HEK293 (cell line): Measurements from ENCODE around the gene CCL14.
"Not testable (repeated sequence)": the region's sequence is repeated elsewhere in the genome, so short reads cannot be mapped to it uniquely, and the experiment has no call there.

ENCODE experiments used
- CTCF ChIA-PET: fragments of 350-600 bp; formaldehyde crosslinking; extraction: SDS; loops from one replicate; lab custom pipeline; 2021; ENCODE audit warnings: antibody characterized with exemption; lab: Yijun Ruan, JAX
- POLR2A ChIA-PET: fragments of 300-600 bp; formaldehyde crosslinking; extraction: SDS; loops from one replicate; lab custom pipeline; 2020; ENCODE audit warnings: antibody characterized with exemption, inconsistent platforms; lab: Yijun Ruan, JAX
- H3K27ac ChIP-seq: fragments of 200-500 bp; sonication (Bioruptor generic); 2 replicates; pipeline ENCODE4 v1.5.1; 2014; ENCODE audit warnings: low read depth, low read length, control low read depth, inconsistent platforms; ENCODE audit errors: extremely low read depth
- H3K36me3 ChIP-seq, 2 experiments: fragments of 200-500 bp in 1 of 2; sonication (Bioruptor generic) in 1 of 2; 1 replicate in 1 of 2; 2 replicates in 1 of 2; pipeline ENCODE4 v1.5.1; 2014 to 2017; ENCODE audit warnings: inconsistent platforms in 2 of 2, low read length in 2 of 2; ENCODE audit not compliant: control insufficient read depth in 2 of 2, insufficient read depth in 1 of 2
- H3K4me1 ChIP-seq: fragments of 200-500 bp; sonication (Bioruptor generic); 2 replicates; pipeline ENCODE4 v1.5.1; 2014; ENCODE audit warnings: mild to moderate bottlenecking, low read length, inconsistent platforms; ENCODE audit not compliant: control insufficient read depth, insufficient read depth
- H3K4me3 ChIP-seq: 2 replicates; pipeline ENCODE4 v1.5.1; 2011; ENCODE audit warnings: low read depth, mild to moderate bottlenecking, control low read depth, low read length, moderate library complexity
- H3K9me3 ChIP-seq: fragments of 200-500 bp; sonication (Bioruptor generic); 2 replicates; pipeline ENCODE4 v1.5.1; 2014; ENCODE audit warnings: low read depth, low read length, inconsistent platforms; ENCODE audit not compliant: control insufficient read depth, insufficient read depth
- GLIS1 ChIP-seq: fragments of 450-650 bp; formaldehyde crosslinking; IDR thresholded peaks from 2 replicates; pipeline ENCODE4 v1.5.1; 2016; ENCODE audit warnings: missing biosample characterization, missing genetic modification characterization
- MZF1 ChIP-seq: fragments of 450-650 bp; formaldehyde crosslinking; IDR thresholded peaks from 2 replicates; pipeline ENCODE4 v1.5.1; 2017; ENCODE audit warnings: missing biosample characterization, missing genetic modification characterization, borderline replicate concordance
- SCRT1 ChIP-seq: fragments of 450-650 bp; formaldehyde crosslinking; IDR thresholded peaks from 2 replicates; pipeline ENCODE4 v1.5.1; 2016; ENCODE audit warnings: missing biosample characterization, missing genetic modification characterization, borderline replicate concordance
- ZFHX2 ChIP-seq: fragments of 450-650 bp; formaldehyde crosslinking; conservative IDR thresholded peaks from 2 replicates; pipeline ENCODE4 v1.5.1; 2016; ENCODE audit warnings: missing biosample characterization, missing genetic modification characterization
- ZNF146 ChIP-seq: fragments of 450-650 bp; formaldehyde crosslinking; IDR thresholded peaks from 2 replicates; pipeline ENCODE4 v1.5.1; 2016; ENCODE audit warnings: missing biosample characterization, missing genetic modification characterization
- ZNF174 ChIP-seq: fragments of 450-650 bp; formaldehyde crosslinking; IDR thresholded peaks from 2 replicates; pipeline ENCODE4 v1.5.0; 2017; ENCODE audit warnings: missing biosample characterization, mild to moderate bottlenecking, missing genetic modification characterization
- ZNF184 ChIP-seq: fragments of 450-650 bp; IDR thresholded peaks from 2 replicates; pipeline ENCODE4 v1.5.1; 2018; ENCODE audit warnings: missing biosample characterization, mild to moderate bottlenecking, missing genetic modification characterization
- ZNF24 ChIP-seq: fragments of 450-650 bp; formaldehyde crosslinking; IDR thresholded peaks from 2 replicates; pipeline ENCODE4 v1.5.1; 2016; ENCODE audit warnings: missing biosample characterization, missing genetic modification characterization
- ZNF324 ChIP-seq: fragments of 450-650 bp; formaldehyde crosslinking; IDR thresholded peaks from 2 replicates; pipeline ENCODE4 v1.5.1; 2016; ENCODE audit warnings: missing biosample characterization, missing genetic modification characterization
- ZNF394 ChIP-seq: fragments of 450-650 bp; formaldehyde crosslinking; IDR thresholded peaks from 2 replicates; pipeline ENCODE4 v1.5.1; 2016; ENCODE audit warnings: missing biosample characterization, missing genetic modification characterization, mild to moderate bottlenecking, moderate library complexity, borderline replicate concordance
- ZNF416 ChIP-seq: fragments of 450-650 bp; formaldehyde crosslinking; IDR thresholded peaks from 2 replicates; pipeline ENCODE4 v1.5.1; 2016; ENCODE audit warnings: missing biosample characterization, missing genetic modification characterization
- ZNF423 ChIP-seq: fragments of 450-650 bp; formaldehyde crosslinking; IDR thresholded peaks from 2 replicates; pipeline ENCODE4 v1.5.1; 2016; ENCODE audit warnings: missing biosample characterization, missing genetic modification characterization
- ZNF549 ChIP-seq: fragments of 450-650 bp; IDR thresholded peaks from 2 replicates; pipeline ENCODE4 v1.5.1; 2018; ENCODE audit warnings: missing biosample characterization, missing genetic modification characterization, mild to moderate bottlenecking, inconsistent platforms, moderate library complexity
- ZNF585B ChIP-seq: fragments of 450-650 bp; formaldehyde crosslinking; IDR thresholded peaks from 2 replicates; pipeline ENCODE4 v1.5.1; 2016; ENCODE audit warnings: missing biosample characterization, missing genetic modification characterization
- ZNF707 ChIP-seq: fragments of 450-650 bp; formaldehyde crosslinking; IDR thresholded peaks from 2 replicates; pipeline ENCODE4 v1.5.1; 2016; ENCODE audit warnings: missing biosample characterization, missing genetic modification characterization
- ZNF76 ChIP-seq: fragments of 450-650 bp; formaldehyde crosslinking; IDR thresholded peaks from 2 replicates; pipeline ENCODE4; 2016; ENCODE audit warnings: low read depth, missing biosample characterization, missing genetic modification characterization, borderline replicate concordance
- ZNF785 ChIP-seq: fragments of 450-650 bp; formaldehyde crosslinking; IDR thresholded peaks from 2 replicates; pipeline ENCODE4 v1.5.1; 2016; ENCODE audit warnings: missing biosample characterization, missing genetic modification characterization
- ZNF843 ChIP-seq: fragments of 450-650 bp; formaldehyde crosslinking; IDR thresholded peaks from 2 replicates; pipeline ENCODE4 v1.5.1; 2016; ENCODE audit warnings: missing biosample characterization, missing genetic modification characterization
- TF ChIP-seq, protein P1 (sequence below): fragments of 450-650 bp; formaldehyde crosslinking; IDR thresholded peaks from 2 replicates; pipeline ENCODE4 v1.5.1; 2016; ENCODE audit warnings: missing biosample characterization, missing genetic modification characterization, borderline replicate concordance
- TF ChIP-seq, protein P2 (sequence below): fragments of 450-650 bp; formaldehyde crosslinking; IDR thresholded peaks from 2 replicates; pipeline ENCODE4 v1.5.1; 2016; ENCODE audit warnings: missing biosample characterization, missing genetic modification characterization
- TF ChIP-seq, protein P3 (sequence below): fragments of 450-650 bp; formaldehyde crosslinking; IDR thresholded peaks from 2 replicates; pipeline ENCODE4 v1.5.1; 2016; ENCODE audit warnings: missing biosample characterization, missing genetic modification characterization
- TF ChIP-seq, protein P4 (sequence below): fragments of 450-650 bp; formaldehyde crosslinking; IDR thresholded peaks from 2 replicates; pipeline ENCODE4 v1.5.1; 2016; ENCODE audit warnings: missing biosample characterization, missing genetic modification characterization, low read depth

The CCL14 gene

DNA sequence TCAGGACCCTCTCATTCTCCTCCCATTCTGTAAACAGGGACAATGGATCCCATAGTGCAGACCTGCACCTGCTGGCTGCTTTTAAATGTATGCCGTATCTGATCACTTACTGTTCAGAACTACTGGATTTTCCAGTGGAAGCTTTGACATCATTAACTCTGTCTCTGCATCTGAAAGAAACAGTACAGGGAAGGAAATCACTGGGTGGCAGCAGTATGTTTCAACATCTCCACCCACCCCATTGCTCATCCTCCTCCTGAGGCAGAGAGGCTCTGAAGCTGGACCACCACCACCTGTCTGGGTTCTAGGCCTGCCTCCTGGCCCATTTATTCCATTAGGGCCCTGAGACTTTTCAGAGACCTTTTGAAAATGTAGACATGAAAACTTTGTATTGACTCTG, 12.2 kb upstream of the CCL14 start:
- no peaks in the 10 kb centered on the region for H3K9me3 ChIP-seq
- H3K27ac ChIP-seq, result no peak overlapping the region
- TF ChIP-seq ZNF549 (tag by site-specific recombination) (no peak), ZNF585B (tag by site-specific recombination) (no peak), ZNF24 (tag by site-specific recombination) (no peak), SCRT1 (no peak), ZNF184 (tag by site-specific recombination) (no peak), ZNF76 (no peak), MZF1 (tag by site-specific recombination) (no peak), ZFHX2 (tag by site-specific recombination) (no peak), ZNF843 (no peak), ZNF394 (tag by site-specific recombination) (no peak), ZNF174 (tag by site-specific recombination) (no peak), ZNF416 (tag by site-specific recombination) (no peak), GLIS1 (tag by site-specific recombination) (no peak), ZNF146 (tag by site-specific recombination) (no peak), ZNF324 (no peak), ZNF785 (tag by site-specific recombination) (no peak), ZNF423 (tag by site-specific recombination) (no peak)
- TF ChIP-seq, protein P1, sequence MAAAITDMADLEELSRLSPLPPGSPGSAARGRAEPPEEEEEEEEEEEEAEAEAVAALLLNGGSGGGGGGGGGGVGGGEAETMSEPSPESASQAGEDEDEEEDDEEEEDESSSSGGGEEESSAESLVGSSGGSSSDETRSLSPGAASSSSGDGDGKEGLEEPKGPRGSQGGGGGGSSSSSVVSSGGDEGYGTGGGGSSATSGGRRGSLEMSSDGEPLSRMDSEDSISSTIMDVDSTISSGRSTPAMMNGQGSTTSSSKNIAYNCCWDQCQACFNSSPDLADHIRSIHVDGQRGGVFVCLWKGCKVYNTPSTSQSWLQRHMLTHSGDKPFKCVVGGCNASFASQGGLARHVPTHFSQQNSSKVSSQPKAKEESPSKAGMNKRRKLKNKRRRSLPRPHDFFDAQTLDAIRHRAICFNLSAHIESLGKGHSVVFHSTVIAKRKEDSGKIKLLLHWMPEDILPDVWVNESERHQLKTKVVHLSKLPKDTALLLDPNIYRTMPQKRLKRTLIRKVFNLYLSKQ (tag by site-specific recombination), result no peak
- TF ChIP-seq, protein P2, sequence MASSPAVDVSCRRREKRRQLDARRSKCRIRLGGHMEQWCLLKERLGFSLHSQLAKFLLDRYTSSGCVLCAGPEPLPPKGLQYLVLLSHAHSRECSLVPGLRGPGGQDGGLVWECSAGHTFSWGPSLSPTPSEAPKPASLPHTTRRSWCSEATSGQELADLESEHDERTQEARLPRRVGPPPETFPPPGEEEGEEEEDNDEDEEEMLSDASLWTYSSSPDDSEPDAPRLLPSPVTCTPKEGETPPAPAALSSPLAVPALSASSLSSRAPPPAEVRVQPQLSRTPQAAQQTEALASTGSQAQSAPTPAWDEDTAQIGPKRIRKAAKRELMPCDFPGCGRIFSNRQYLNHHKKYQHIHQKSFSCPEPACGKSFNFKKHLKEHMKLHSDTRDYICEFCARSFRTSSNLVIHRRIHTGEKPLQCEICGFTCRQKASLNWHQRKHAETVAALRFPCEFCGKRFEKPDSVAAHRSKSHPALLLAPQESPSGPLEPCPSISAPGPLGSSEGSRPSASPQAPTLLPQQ (tag by site-specific recombination), result no peak
- TF ChIP-seq, protein P3, sequence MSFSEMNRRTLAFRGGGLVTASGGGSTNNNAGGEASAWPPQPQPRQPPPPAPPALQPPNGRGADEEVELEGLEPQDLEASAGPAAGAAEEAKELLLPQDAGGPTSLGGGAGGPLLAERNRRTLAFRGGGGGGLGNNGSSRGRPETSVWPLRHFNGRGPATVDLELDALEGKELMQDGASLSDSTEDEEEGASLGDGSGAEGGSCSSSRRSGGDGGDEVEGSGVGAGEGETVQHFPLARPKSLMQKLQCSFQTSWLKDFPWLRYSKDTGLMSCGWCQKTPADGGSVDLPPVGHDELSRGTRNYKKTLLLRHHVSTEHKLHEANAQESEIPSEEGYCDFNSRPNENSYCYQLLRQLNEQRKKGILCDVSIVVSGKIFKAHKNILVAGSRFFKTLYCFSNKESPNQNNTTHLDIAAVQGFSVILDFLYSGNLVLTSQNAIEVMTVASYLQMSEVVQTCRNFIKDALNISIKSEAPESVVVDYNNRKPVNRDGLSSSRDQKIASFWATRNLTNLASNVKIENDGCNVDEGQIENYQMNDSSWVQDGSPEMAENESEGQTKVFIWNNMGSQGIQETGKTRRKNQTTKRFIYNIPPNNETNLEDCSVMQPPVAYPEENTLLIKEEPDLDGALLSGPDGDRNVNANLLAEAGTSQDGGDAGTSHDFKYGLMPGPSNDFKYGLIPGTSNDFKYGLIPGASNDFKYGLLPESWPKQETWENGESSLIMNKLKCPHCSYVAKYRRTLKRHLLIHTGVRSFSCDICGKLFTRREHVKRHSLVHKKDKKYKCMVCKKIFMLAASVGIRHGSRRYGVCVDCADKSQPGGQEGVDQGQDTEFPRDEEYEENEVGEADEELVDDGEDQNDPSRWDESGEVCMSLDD (tag by site-specific recombination), result no peak
- CTCF ChIA-PET, result no interaction called here
- H3K36me3 ChIP-seq, result no peaks in the 10 kb centered on the region
- H3K4me1 ChIP-seq, result 0 out of 2 replicates have a peak, but pooled peaks cover 4% of the 10 kb centered on the region
- POLR2A ChIA-PET, result no interaction called here
- H3K4me3 ChIP-seq, result no peak overlapping the region

DNA sequence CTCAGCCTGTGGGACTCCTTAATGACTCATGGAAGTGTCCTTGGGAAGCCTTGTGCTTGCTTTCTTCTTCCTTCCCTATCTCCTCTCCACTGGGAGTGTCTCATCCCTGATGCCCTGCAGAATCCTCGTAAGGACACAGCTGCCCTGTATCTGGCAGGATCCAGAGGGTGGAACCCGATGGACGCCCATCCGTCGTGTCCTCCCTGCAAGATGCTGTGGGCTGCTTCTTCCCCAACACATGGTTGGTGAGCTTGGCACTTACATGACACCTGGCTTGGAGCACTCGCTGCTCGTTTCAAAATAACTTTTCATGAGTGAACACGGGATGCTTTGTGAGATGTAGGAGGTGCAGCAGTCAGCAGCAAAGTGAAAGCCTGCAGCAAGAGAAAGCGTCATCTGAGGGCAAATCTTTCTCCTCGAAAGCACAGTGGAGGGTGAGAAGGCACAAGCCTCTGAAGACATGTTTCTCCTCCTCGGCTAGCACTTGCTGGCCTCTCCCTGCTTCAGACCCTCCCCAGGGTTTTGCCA, 11.6 kb upstream of the CCL14 start:
- no peaks in the 10 kb centered on the region for H3K36me3 ChIP-seq
- H3K4me3 ChIP-seq, result no peak overlapping the region
- 0 out of 2 replicates have a peak, but pooled peaks cover 4% of the 10 kb centered on the region for H3K4me1 ChIP-seq
- ChIA-PET CTCF (interaction anchor here (0.6 to 1.8 kb wide), 4 partner anchors 21 to 151 kb away, joined by 3 to 6 read pairs (median 4); no protein-coding TSS in a partner anchor), POLR2A (no interaction called here)
- H3K27ac ChIP-seq, result no peak overlapping the region
- H3K9me3 ChIP-seq, result no peaks in the 10 kb centered on the region
- TF ChIP-seq ZNF707 (tag by site-specific recombination), result no peak
- TF ChIP-seq, protein P4, sequence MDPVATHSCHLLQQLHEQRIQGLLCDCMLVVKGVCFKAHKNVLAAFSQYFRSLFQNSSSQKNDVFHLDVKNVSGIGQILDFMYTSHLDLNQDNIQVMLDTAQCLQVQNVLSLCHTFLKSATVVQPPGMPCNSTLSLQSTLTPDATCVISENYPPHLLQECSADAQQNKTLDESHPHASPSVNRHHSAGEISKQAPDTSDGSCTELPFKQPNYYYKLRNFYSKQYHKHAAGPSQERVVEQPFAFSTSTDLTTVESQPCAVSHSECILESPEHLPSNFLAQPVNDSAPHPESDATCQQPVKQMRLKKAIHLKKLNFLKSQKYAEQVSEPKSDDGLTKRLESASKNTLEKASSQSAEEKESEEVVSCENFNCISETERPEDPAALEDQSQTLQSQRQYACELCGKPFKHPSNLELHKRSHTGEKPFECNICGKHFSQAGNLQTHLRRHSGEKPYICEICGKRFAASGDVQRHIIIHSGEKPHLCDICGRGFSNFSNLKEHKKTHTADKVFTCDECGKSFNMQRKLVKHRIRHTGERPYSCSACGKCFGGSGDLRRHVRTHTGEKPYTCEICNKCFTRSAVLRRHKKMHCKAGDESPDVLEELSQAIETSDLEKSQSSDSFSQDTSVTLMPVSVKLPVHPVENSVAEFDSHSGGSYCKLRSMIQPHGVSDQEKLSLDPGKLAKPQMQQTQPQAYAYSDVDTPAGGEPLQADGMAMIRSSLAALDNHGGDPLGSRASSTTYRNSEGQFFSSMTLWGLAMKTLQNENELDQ (tag by site-specific recombination), result no peak

DNA sequence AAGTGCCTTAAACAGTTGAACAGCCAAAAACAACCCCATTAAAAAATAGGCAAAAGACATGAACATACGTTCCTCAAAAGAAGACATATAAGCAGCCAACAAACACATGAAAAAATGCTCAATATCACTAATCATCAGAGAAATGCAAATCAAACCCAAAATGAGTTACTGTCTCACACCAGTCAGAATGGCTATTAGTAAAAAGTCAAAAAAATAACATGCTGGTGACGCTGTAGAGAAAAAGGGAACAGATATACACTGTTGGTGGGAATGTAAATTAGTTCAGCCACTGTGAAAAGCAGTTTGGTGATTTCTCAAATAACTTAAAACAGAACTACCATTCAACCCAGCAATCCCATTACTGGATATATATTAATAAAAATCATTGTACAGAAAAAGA, 8.8 kb upstream of the CCL14 start:
- POLR2A ChIA-PET, H3K4me1 ChIP-seq, H3K9me3 ChIP-seq, H3K27ac ChIP-seq, H3K36me3 ChIP-seq, H3K4me3 ChIP-seq: not testable (repeated sequence)
- CTCF ChIA-PET, result interaction anchor here (0.9 to 2.1 kb wide), 6 partner anchors 13 to 154 kb away, joined by 3 to 9 read pairs (median 6); no protein-coding TSS in a partner anchor
